GM12891 (cell line): Measurements from ENCODE around the gene SOBP.

ENCODE experiments used
- POLR2A ChIP-seq: IDR thresholded peaks from 2 replicates; pipeline ENCODE4 v1.6.1; 2011; ENCODE audit warnings: low read depth, low read length, control low read depth
- POU2F2 ChIP-seq: IDR thresholded peaks from 2 replicates; pipeline ENCODE4 v1.6.1; 2011; ENCODE audit warnings: low read depth, mild to moderate bottlenecking, control low read depth, low read length, moderate library complexity

GRCh38 chr6:107543088-107543487, 53.2 kb downstream of the SOBP start:
- no peak for TF ChIP-seq POU2F2
- no peak for TF ChIP-seq POLR2A
